ENCODE measurements around the gene GFOD1. TPM values are rescaled to one million over a fixed set of nuclear protein-coding genes. Genes with fewer than 3 reads are reported as not detected.
"Not testable (repeated sequence)": the region's sequence is repeated elsewhere in the genome, so short reads cannot be mapped to it uniquely, and the experiment has no call there.

Gene GFOD1
- total RNA-seq, 1 experiment from 2014 or later = 8.6 TPM

GRCh38 chr6:13472976-13473767 lies 14.2 kb downstream of the GFOD1 start:
- DNase-seq (ENCODE audit: low read depth, low spot score) = no peak
- in situ Hi-C loops (cut with HindIII; ENCODE audit: low pct_unique_long_range_greater_than_20kb, low sequenced_read_pairs) = no loop called here

- in situ Hi-C loops (cut with HindIII; ENCODE audit: low pct_unique_long_range_greater_than_20kb, low sequenced_read_pairs) = no loop called here
- no peak for DNase-seq (ENCODE audit: low read depth, low spot score)
Observed at GRCh38 chr6:13472099-13472498, 15.3 kb downstream of the GFOD1 start.

- no peak for DNase-seq (ENCODE audit: low read depth, low spot score)
- in situ Hi-C loops (cut with HindIII; ENCODE audit: low pct_unique_long_range_greater_than_20kb, low sequenced_read_pairs) = no loop called here
Observed at GRCh38 chr6:13471184-13471583, 16.2 kb downstream of the GFOD1 start.

GRCh38 chr6:13470238-13471140 lies 16.9 kb downstream of the GFOD1 start:
- peak; percentile 73 for DNase-seq (ENCODE audit: low read depth, low spot score)
- in situ Hi-C loops (cut with HindIII; ENCODE audit: low pct_unique_long_range_greater_than_20kb, low sequenced_read_pairs) = no loop called here

- in situ Hi-C loops (cut with HindIII; ENCODE audit: low pct_unique_long_range_greater_than_20kb, low sequenced_read_pairs) = no loop called here
- no peak for DNase-seq (ENCODE audit: low read depth, low spot score)
Observed at GRCh38 chr6:13469693-13470092, 17.7 kb downstream of the GFOD1 start.

GRCh38 chr6:13468839-13469238 lies 18.6 kb downstream of the GFOD1 start:
- in situ Hi-C loops (cut with HindIII; ENCODE audit: low pct_unique_long_range_greater_than_20kb, low sequenced_read_pairs) = no loop called here
- DNase-seq (ENCODE audit: low read depth, low spot score) = no peak

GRCh38 chr6:13467216-13467600 lies 20.2 kb downstream of the GFOD1 start:
- in situ Hi-C loops (cut with HindIII; ENCODE audit: low pct_unique_long_range_greater_than_20kb, low sequenced_read_pairs) = no loop called here
- no peak for DNase-seq (ENCODE audit: low read depth, low spot score)

- no peak for DNase-seq (ENCODE audit: low read depth, low spot score)
- in situ Hi-C loops (cut with HindIII; ENCODE audit: low pct_unique_long_range_greater_than_20kb, low sequenced_read_pairs) = no loop called here
Observed at GRCh38 chr6:13466304-13467215, 20.8 kb downstream of the GFOD1 start.

- in situ Hi-C loops (cut with HindIII; ENCODE audit: low pct_unique_long_range_greater_than_20kb, low sequenced_read_pairs) = no loop called here
Observed at GRCh38 chr6:13465734-13466133, 21.7 kb downstream of the GFOD1 start.

GRCh38 chr6:13463941-13464340 lies 23.5 kb downstream of the GFOD1 start:
- in situ Hi-C loops (cut with HindIII; ENCODE audit: low pct_unique_long_range_greater_than_20kb, low sequenced_read_pairs) = no loop called here
- no peak for DNase-seq (ENCODE audit: low read depth, low spot score)

More at GRCh38 chr6:13465734-13466133, 21.7 kb downstream of the GFOD1 start:
- no peak for DNase-seq (ENCODE audit: low read depth, low spot score)

GRCh38 chr6:13463328-13463717 lies 24.1 kb downstream of the GFOD1 start:
- DNase-seq (ENCODE audit: low read depth, low spot score) = no peak
- in situ Hi-C loops (cut with HindIII; ENCODE audit: low pct_unique_long_range_greater_than_20kb, low sequenced_read_pairs) = no loop called here

GRCh38 chr6:13462458-13463327 lies 24.7 kb downstream of the GFOD1 start:
- no peak for DNase-seq (ENCODE audit: low read depth, low spot score)
- in situ Hi-C loops (cut with HindIII; ENCODE audit: low pct_unique_long_range_greater_than_20kb, low sequenced_read_pairs) = no loop called here

GRCh38 chr6:13461805-13462204 lies 25.6 kb downstream of the GFOD1 start:
- in situ Hi-C loops (cut with HindIII; ENCODE audit: low pct_unique_long_range_greater_than_20kb, low sequenced_read_pairs) = no loop called here
- DNase-seq (ENCODE audit: low read depth, low spot score) = no peak

GRCh38 chr6:13461307-13461706 lies 26.1 kb downstream of the GFOD1 start:
- in situ Hi-C loops (cut with HindIII; ENCODE audit: low pct_unique_long_range_greater_than_20kb, low sequenced_read_pairs) = no loop called here
- no peak for DNase-seq (ENCODE audit: low read depth, low spot score)

- DNase-seq (ENCODE audit: low read depth, low spot score); in situ Hi-C loops (cut with HindIII; ENCODE audit: low pct_unique_long_range_greater_than_20kb, low sequenced_read_pairs): not testable (repeated sequence)
Observed at GRCh38 chr6:13460289-13460688, 27.1 kb downstream of the GFOD1 start.

- no peak for DNase-seq (ENCODE audit: low read depth, low spot score)
- in situ Hi-C loops (cut with HindIII; ENCODE audit: low pct_unique_long_range_greater_than_20kb, low sequenced_read_pairs) = no loop called here
Observed at GRCh38 chr6:13457577-13457976, 29.8 kb downstream of the GFOD1 start.

- peak; percentile 90 for DNase-seq (ENCODE audit: low read depth, low spot score)
- in situ Hi-C loops (cut with HindIII; ENCODE audit: low pct_unique_long_range_greater_than_20kb, low sequenced_read_pairs) = no loop called here
Observed at GRCh38 chr6:13455552-13455966, 31.8 kb downstream of the GFOD1 start.
